Lower leg skin (tissue), 3 donors: ENCODE results near the gene C11orf98.
"Not testable (repeated sequence)": the region's sequence is repeated elsewhere in the genome, so short reads cannot be mapped to it uniquely, and the experiment has no call there.

ENCODE experiments used
- POLR2A ChIP-seq, 2 donors: fragments of 450-650 bp; IDR thresholded peaks; one replicate each; pipeline ENCODE4 v1.6.1; 2016 to 2017; ENCODE audit warnings: antibody characterized with exemption in 2 of 2, mild to moderate bottlenecking in 1 of 2, moderate library complexity in 1 of 2
- TF ChIP-seq, protein P1 (sequence below), 3 donors: fragments of 450-650 bp; IDR thresholded peaks; one replicate each; pipeline ENCODE4 v1.5.1; 2016; ENCODE audit warnings: antibody characterized with exemption in 3 of 3, mild to moderate bottlenecking in 3 of 3, moderate library complexity in 2 of 3

DNA sequence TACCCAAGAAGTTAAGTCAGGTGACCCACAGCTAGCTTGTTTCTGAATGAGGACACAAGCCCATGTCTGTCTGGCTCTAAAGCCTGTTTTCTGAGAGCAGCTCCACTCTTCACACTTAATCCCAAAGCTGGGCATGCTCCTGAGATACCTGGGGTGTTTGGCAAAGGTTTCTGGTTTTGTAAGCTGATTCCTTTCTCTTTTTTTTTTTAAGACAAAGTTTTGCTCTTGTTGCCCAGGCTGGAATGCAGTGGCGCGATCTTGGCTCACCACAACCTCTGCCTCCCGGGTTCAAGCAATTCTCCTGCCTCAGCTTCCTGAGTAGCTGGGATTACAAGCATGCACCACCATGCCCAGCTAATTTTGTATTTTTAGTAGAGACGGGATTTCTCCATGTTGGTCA, 28.6 kb upstream of the C11orf98 start:
- TF ChIP-seq, protein P1, sequence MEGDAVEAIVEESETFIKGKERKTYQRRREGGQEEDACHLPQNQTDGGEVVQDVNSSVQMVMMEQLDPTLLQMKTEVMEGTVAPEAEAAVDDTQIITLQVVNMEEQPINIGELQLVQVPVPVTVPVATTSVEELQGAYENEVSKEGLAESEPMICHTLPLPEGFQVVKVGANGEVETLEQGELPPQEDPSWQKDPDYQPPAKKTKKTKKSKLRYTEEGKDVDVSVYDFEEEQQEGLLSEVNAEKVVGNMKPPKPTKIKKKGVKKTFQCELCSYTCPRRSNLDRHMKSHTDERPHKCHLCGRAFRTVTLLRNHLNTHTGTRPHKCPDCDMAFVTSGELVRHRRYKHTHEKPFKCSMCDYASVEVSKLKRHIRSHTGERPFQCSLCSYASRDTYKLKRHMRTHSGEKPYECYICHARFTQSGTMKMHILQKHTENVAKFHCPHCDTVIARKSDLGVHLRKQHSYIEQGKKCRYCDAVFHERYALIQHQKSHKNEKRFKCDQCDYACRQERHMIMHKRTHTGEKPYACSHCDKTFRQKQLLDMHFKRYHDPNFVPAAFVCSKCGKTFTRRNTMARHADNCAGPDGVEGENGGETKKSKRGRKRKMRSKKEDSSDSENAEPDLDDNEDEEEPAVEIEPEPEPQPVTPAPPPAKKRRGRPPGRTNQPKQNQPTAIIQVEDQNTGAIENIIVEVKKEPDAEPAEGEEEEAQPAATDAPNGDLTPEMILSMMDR (IDR thresholded peaks at IDR 0.05): not testable (repeated sequence)
- TF ChIP-seq POLR2A (IDR thresholded peaks at IDR 0.05): not testable (repeated sequence)
